K562 (cell line): Measurements from ENCODE around the gene ZNF488. TPM values are rescaled to one million over a fixed set of nuclear protein-coding genes. Genes with fewer than 3 reads are reported as not detected.
A peak's percentile ranks its signal among the peaks of the same experiment; 100 is the strongest.

Experiments used
- ARNT ChIP-seq, 2 experiments: fragments of 450-650 bp; IDR thresholded peaks; 2 replicates each; pipeline ENCODE4 v1.6.1; 2016; ENCODE audit warnings: mild to moderate bottlenecking in 1 of 2
- CBFA2T3 ChIP-seq: fragments of 450-650 bp; IDR thresholded peaks from 2 replicates; pipeline ENCODE4 v1.6.1; 2017
- CBX2 ChIP-seq: fragments of 200-600 bp; sonication (generic); IDR thresholded peaks from one replicate; pipeline ENCODE4 v1.6.1; 2012; ENCODE audit warnings: mild to moderate bottlenecking, low read length, inconsistent platforms; ENCODE audit not compliant: insufficient read depth, poor library complexity, severe bottlenecking
- CHD2 ChIP-seq: IDR thresholded peaks from 2 replicates; pipeline ENCODE4 v1.6.1; 2011; ENCODE audit warnings: low read depth, low read length
- CREB3 ChIP-seq: fragments of 450-650 bp; conservative IDR thresholded peaks from 2 replicates; pipeline ENCODE4 v1.6.1; 2016; ENCODE audit warnings: missing genetic modification characterization, low read depth, mild to moderate bottlenecking, missing compliant biosample characterization, moderate library complexity
- DLX4 ChIP-seq: fragments of 250-450 bp; sonication (Bioruptor Pico); IDR thresholded peaks from 2 replicates; pipeline ENCODE4 v1.6.1; 2021; ENCODE audit warnings: mild to moderate bottlenecking
- E2F4 ChIP-seq: sonication (generic); formaldehyde crosslinking; IDR thresholded peaks from 2 replicates; pipeline ENCODE4 v1.8.0; 2022; ENCODE audit warnings: mild to moderate bottlenecking, low read depth, missing genetic modification reagents
- GTF2F1 ChIP-seq: IDR thresholded peaks from 2 replicates; pipeline ENCODE4 v1.6.1; 2011; ENCODE audit warnings: low read depth, low read length, improper control_type of control experiment
- MTA2 ChIP-seq: fragments of 450-650 bp; IDR thresholded peaks from 2 replicates; pipeline ENCODE4 v1.6.1; 2016; ENCODE audit warnings: low read depth
- PHB ChIP-seq: fragments of 250-450 bp; sonication (Bioruptor Pico); IDR thresholded peaks from 2 replicates; pipeline ENCODE4 v1.5.0; 2021
- SAP30 ChIP-seq: fragments of 200-600 bp; sonication (generic); IDR thresholded peaks from 2 replicates; pipeline ENCODE4 v1.6.1; 2012; ENCODE audit warnings: borderline replicate concordance, low read depth, mild to moderate bottlenecking, moderate library complexity, low read length, control low read depth, inconsistent platforms; ENCODE audit not compliant: insufficient read depth, poor library complexity, severe bottlenecking
- SMC3 ChIP-seq: conservative IDR thresholded peaks from 2 replicates; pipeline ENCODE4 v1.6.1; 2011; ENCODE audit warnings: low read depth, low read length, improper control_type of control experiment; ENCODE audit not compliant: insufficient read depth
- SUPT5H ChIP-seq: fragments of 450-650 bp; IDR thresholded peaks from 2 replicates; pipeline ENCODE4 v1.6.1; 2016
- ZBTB5 ChIP-seq: fragments of 450-650 bp; IDR thresholded peaks from 2 replicates; pipeline ENCODE4 v1.6.1; 2017; ENCODE audit warnings: antibody characterized with exemption
- ZKSCAN1 ChIP-seq: fragments of 150-350 bp; IDR thresholded peaks from 2 replicates; pipeline ENCODE4 v1.6.1; 2016; ENCODE audit warnings: low read depth, low read length
- ZNF354B ChIP-seq: fragments of 250-450 bp; sonication (Bioruptor Pico); IDR thresholded peaks from 2 replicates; pipeline ENCODE4 v1.4.0; 2020
- ZNF780A ChIP-seq: fragments of 250-450 bp; sonication (Bioruptor Pico); IDR thresholded peaks from 2 replicates; pipeline ENCODE4 v1.5.0; 2021; ENCODE audit warnings: mild to moderate bottlenecking
- polyA plus RNA-seq, 8 experiments: library from polyadenylated mRNA; depleted of rRNA in 4 of 8; stranded (reverse) in 5 of 8; unstranded in 3 of 8; fragments of >200 nt; fragmentation: Nextera tagmentation in 2 of 8; fragmentation: Illumina TruSeq in 1 of 8; extraction: Ambion mirVana in 2 of 8; extraction: Trizol in 1 of 8; gene quantifications; 2 replicates each; pipeline versions ENCODE4 v1.2.1 to v1.2.3, GENCODE V29; 2011 to 2014; ENCODE audit warnings: inconsistent platforms in 1 of 8, missing spikeins in 1 of 8
- total RNA-seq, 7 experiments: library from RNA; depleted of rRNA in 6 of 7; stranded (reverse); fragments of >200 nt in 6 of 7; fragmentation: Illumina TruSeq in 2 of 7; extraction: Trizol in 2 of 7; gene quantifications; 2 replicates each; pipeline versions ENCODE4 v1.2.1 to v1.2.3, GENCODE V29; 2011 to 2021; ENCODE audit warnings: low replicate concordance in 1 of 7
- TF ChIP-seq, protein P1 (sequence below): sonication (generic); formaldehyde crosslinking; IDR thresholded peaks from 2 replicates; pipeline ENCODE4 v1.8.0; 2023; ENCODE audit warnings: mild to moderate bottlenecking, missing genetic modification reagents
- TF ChIP-seq, protein P2 (sequence below): fragments of 200-400 bp; formaldehyde crosslinking; IDR thresholded peaks from 2 replicates; pipeline ENCODE4 v1.6.1; 2017; ENCODE audit warnings: mild to moderate bottlenecking, low read depth, low read length, moderate library complexity

ZNF488 gene
- total and polyA plus RNA-seq, 9 of the 15 experiments (the other 6 are each of a cell fraction or from before 2014, with no cell fraction given), result 0.03 to 0.09 (median 0.05) TPM; not detected in 3

DNA sequence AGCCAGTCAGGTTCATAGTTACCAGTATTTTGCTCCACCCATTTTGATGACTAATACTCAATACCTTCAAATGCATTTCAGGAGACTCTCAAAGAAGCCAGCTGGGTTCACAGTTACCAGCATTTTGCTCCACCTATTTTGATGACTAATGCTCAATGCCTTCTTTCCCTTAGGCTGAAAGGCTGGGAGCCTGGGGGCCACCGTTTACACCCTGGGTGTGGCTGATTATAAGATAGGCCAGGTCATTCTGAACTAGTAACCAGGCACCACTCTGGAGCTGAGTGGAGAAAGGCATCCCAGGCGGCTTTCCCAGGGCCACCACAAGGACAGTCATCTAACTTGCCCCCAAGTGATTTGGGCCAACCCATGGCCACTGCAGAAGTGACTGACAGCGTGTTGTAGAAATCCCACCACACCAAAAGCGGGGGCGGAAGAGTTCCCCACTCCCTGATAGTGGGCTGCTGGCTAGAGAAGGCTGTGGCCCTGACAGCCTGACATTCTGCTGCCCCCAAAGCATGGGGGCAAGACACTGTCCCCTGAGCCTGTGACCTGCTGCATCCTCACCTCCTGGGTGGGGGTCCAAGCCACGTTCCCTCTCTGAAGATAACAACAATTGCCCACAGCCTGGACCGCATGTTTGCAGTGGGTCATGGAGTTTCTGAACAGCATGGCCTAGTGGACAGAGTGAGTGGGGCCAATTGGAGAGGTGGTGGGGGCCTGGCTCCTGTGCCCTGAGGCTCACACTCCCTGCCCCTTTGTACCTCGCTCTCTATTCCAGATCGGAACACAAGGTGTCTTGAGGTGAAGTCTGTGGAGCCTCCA lies 23.0 kb upstream of the ZNF488 start (continued):
- TF ChIP-seq, protein P1, sequence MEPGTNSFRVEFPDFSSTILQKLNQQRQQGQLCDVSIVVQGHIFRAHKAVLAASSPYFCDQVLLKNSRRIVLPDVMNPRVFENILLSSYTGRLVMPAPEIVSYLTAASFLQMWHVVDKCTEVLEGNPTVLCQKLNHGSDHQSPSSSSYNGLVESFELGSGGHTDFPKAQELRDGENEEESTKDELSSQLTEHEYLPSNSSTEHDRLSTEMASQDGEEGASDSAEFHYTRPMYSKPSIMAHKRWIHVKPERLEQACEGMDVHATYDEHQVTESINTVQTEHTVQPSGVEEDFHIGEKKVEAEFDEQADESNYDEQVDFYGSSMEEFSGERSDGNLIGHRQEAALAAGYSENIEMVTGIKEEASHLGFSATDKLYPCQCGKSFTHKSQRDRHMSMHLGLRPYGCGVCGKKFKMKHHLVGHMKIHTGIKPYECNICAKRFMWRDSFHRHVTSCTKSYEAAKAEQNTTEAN (CRISPR knock-in tag), result no peak
- TF ChIP-seq GTF2F1 (no peak), PHB (no peak), SAP30 (no peak), E2F4 (CRISPR knock-in tag) (no peak), SMC3 (no peak), ZBTB5 (no peak), CREB3 (tag) (no peak; the same call in 1 of the 2 replicates), ZKSCAN1 (0 out of 2 replicates have a peak, but pooled peaks have one; percentile 35), SUPT5H (no peak), ZNF354B (no peak), CHD2 (no peak), MTA2 (no peak), DLX4 (CRISPR knock-in tag) (no peak), CBX2 (no peak), ZNF780A (no peak), CBFA2T3 (0 out of 2 replicates have a peak, but pooled peaks have one; percentile 17), ARNT (IDR thresholded peaks at IDR 0.05) (no peak)
- TF ChIP-seq, protein P2, sequence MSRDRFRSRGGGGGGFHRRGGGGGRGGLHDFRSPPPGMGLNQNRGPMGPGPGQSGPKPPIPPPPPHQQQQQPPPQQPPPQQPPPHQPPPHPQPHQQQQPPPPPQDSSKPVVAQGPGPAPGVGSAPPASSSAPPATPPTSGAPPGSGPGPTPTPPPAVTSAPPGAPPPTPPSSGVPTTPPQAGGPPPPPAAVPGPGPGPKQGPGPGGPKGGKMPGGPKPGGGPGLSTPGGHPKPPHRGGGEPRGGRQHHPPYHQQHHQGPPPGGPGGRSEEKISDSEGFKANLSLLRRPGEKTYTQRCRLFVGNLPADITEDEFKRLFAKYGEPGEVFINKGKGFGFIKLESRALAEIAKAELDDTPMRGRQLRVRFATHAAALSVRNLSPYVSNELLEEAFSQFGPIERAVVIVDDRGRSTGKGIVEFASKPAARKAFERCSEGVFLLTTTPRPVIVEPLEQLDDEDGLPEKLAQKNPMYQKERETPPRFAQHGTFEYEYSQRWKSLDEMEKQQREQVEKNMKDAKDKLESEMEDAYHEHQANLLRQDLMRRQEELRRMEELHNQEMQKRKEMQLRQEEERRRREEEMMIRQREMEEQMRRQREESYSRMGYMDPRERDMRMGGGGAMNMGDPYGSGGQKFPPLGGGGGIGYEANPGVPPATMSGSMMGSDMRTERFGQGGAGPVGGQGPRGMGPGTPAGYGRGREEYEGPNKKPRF, result no peak
